ENCODE results near the gene CUL4A. TPM values are rescaled to one million over a fixed set of nuclear protein-coding genes. Genes with fewer than 3 reads are reported as not detected.
"Not testable (repeated sequence)": the region's sequence is repeated elsewhere in the genome, so short reads cannot be mapped to it uniquely, and the experiment has no call there.

The CUL4A gene
- total RNA-seq = 62.1 and 79.4 TPM in 2 replicates

- peak; percentile 70 to 72 for DNase-seq (ENCODE audit: low read depth in 2 of 2)
These were observed at the start of gene CUL4A for GRCh38 chr13:113209336-113209758. TSS of gene CUL4A (plus strand) at chr13:113209613. CDS start at chr13:113209628, 15 bp downstream.

- no peak for DNase-seq (ENCODE audit: low read depth in 2 of 2)
These were observed 49.7 kb upstream of the CUL4A start for GRCh38 chr13:113159701-113160100.

GRCh38 chr13:113160983-113161382 lies 48.4 kb upstream of the CUL4A start:
- no peak for DNase-seq (ENCODE audit: low read depth in 2 of 2)

- no peak for DNase-seq (ENCODE audit: low read depth in 2 of 2)
These were observed 48.0 kb upstream of the CUL4A start for GRCh38 chr13:113161433-113161832.

GRCh38 chr13:113161975-113162374 lies 47.4 kb upstream of the CUL4A start:
- DNase-seq (ENCODE audit: low read depth in 2 of 2) = not testable (repeated sequence)

- no peak for DNase-seq (ENCODE audit: low read depth in 2 of 2)
These were observed 46.4 kb upstream of the CUL4A start for GRCh38 chr13:113162783-113163685.

- no peak for DNase-seq (ENCODE audit: low read depth in 2 of 2)
These were observed 44.9 kb upstream of the CUL4A start for GRCh38 chr13:113164492-113164891.

GRCh38 chr13:113166266-113166665 lies 43.1 kb upstream of the CUL4A start:
- no peak for DNase-seq (ENCODE audit: low read depth in 2 of 2)

- no peak for DNase-seq (ENCODE audit: low read depth in 2 of 2)
These were observed 42.7 kb upstream of the CUL4A start for GRCh38 chr13:113166681-113167080.

GRCh38 chr13:113167155-113167554 lies 42.3 kb upstream of the CUL4A start:
- no peak for DNase-seq (ENCODE audit: low read depth in 2 of 2)

GRCh38 chr13:113167575-113167974 lies 41.8 kb upstream of the CUL4A start:
- DNase-seq (ENCODE audit: low read depth in 2 of 2) = no peak

- DNase-seq (ENCODE audit: low read depth in 2 of 2) = no peak
These were observed 41.2 kb upstream of the CUL4A start for GRCh38 chr13:113168211-113168610.

- DNase-seq (ENCODE audit: low read depth in 2 of 2) = peak; percentile 28 to 57
These were observed 39.8 kb upstream of the CUL4A start for GRCh38 chr13:113169277-113170272.

GRCh38 chr13:113170511-113170910 lies 38.9 kb upstream of the CUL4A start:
- peak; percentile 82 to 88 for DNase-seq (ENCODE audit: low read depth in 2 of 2)

GRCh38 chr13:113171250-113172125 lies 37.9 kb upstream of the CUL4A start:
- no peak for DNase-seq (ENCODE audit: low read depth in 2 of 2)

GRCh38 chr13:113172419-113172926 lies 36.9 kb upstream of the CUL4A start:
- DNase-seq (ENCODE audit: low read depth in 2 of 2) = no peak

GRCh38 chr13:113176280-113176679 lies 33.1 kb upstream of the CUL4A start:
- no peak for DNase-seq (ENCODE audit: low read depth in 2 of 2)

GRCh38 chr13:113176822-113177221 lies 32.6 kb upstream of the CUL4A start:
- no peak for DNase-seq (ENCODE audit: low read depth in 2 of 2)

- DNase-seq (ENCODE audit: low read depth in 2 of 2) = peak in 1 of 2 donors; percentile 86
These were observed 31.1 kb upstream of the CUL4A start for GRCh38 chr13:113178070-113178895.

- peak in 1 of 2 donors; percentile 19 for DNase-seq (ENCODE audit: low read depth in 2 of 2)
These were observed 30.6 kb upstream of the CUL4A start for GRCh38 chr13:113178896-113179167.

Data from lung microvascular endothelial cell (primary cell).